ACHN (cell line): ENCODE results near the gene NARF.
A peak's percentile ranks its signal among the peaks of the same experiment; 100 is the strongest.
"Not testable (repeated sequence)": the region's sequence is repeated elsewhere in the genome, so short reads cannot be mapped to it uniquely, and the experiment has no call there.

Experiments
- DNase-seq: peaks from one replicate; pipeline ENCODE4 v3.0.0-alpha.2; 2015
- in situ Hi-C: cut with HindIII; loops from 2 replicates; pipeline ENCODE4 v1.10.0; 2017; ENCODE audit warnings: low sequenced_read_pairs, low pct_ligation_motif_present, low pct_unique_long_range_greater_than_20kb

The NARF gene

GRCh38 chr17:82513864-82514263 lies 55.3 kb downstream of the NARF start:
- in situ Hi-C loops, DNase-seq: not testable (repeated sequence)

GRCh38 chr17:82517230-82517865 lies 58.8 kb downstream of the NARF start:
- in situ Hi-C loops: no loop called here
- DNase-seq: no peak

DNA sequence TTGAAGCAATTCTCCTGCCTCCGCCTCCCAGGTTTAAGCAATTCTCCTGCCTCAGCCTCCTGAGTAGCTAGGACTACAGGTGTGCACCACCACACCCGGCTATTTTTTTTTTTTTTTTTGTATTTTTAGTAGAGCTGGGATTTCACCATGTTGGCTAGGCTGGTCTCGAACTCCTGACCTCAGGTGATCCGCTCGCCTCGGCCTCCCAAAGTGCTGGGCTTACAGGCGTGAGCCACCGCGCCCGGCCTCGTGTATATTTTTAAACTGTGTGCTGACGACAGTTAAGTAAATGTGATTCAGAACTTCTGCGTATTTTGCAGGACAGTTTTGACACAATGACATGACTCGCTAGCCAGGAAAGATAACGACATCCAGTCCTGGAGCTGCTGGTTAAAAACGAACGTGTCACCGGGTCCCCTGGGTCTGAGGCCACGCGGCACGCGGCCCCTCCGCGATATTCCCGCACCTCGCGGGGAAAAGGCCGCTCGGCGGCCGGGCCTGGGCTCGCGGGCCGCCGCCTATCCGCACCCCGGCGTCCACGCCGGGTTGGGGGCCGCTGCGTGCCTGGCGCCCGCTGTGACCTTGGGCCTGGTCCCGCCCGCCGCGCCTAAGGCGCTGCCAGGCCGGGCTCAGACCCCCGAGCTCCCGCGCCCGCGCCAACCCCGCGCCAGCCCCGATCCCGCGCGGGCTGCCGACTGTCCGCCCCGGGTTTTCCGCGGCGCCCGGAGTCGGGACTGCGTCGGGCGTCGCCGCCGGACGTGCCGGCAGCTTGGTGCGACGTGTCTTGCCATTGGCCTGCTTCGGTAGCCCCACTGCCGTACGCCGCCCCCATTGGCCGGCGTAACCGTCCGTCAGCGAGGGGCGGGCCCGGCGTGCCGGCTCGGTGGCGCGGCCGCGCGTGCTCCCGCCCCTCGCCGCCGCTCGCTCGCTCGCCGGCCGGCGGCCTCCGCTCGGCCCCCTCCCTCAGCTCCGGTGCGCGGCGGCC lies 60.6 kb downstream of the NARF start, which contains the start of gene FOXK2:
Gene FOXK2, plus strand, starts transcription at position 907 of the 985 bp plus-strand sequence. CDS start 157 bp downstream, outside the sequence.
- in situ Hi-C loops: no loop called here
- DNase-seq: peak; percentile 96

DNA sequence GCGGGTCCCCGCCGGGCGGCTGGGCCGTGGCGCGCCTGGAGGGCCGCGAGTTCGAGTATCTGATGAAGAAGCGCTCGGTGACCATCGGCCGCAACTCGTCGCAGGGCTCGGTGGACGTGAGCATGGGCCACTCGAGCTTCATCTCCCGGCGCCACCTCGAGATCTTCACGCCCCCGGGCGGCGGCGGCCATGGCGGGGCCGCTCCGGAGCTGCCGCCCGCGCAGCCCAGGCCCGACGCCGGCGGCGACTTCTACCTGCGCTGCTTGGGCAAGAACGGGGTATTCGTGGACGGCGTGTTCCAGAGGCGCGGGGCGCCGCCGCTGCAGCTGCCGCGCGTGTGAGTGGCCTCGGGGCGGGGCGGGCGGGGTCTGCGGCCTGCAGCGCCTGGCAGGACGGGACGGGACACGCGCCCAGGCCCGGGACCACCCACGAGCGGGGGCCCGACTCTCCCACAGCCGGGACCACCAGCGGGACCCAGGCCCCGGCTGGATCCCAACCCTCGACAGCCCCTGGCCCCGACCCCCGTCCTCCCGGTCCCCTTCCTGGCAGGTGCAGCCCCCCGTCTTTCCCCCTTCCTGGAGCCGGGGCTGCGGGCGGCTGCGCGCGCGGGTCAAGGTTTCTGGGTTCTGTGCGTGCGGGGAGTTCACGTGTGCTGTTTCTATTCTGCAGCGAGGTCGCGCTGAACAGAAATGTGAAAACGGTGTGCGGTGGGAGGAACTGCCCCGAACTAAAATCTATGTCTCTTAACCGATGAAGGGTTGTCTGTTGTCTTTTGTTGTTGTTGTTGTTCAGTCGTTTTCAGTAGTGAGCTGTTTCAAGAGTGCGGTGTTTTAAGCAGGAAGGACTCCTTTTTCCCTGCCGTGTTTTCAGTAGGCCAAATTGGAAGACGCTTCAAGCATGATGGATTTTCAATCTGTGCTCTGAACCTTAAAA lies 61.7 kb downstream of the NARF start:
- DNase-seq: peak; percentile 37
- in situ Hi-C loops: no loop called here

DNA sequence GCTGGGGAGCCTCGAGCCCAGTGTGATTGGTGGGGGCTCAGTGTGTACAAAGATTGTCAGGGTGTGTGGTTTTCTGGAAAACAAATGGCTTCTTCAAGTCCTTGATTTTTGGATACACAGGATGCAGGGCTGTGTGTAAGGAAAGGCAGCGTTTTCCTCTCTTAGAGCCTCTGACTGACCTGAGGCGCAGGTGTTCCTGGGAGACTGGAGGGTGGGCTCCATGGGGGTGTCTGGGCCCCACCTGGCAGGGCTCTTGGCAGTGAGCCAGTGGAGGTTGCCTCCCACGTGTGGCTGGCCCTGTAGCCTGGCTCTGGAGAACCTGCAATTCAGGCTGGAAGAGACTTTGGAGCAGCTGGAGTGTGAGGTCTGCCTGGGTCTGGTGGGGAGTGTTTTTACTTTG lies 66.0 kb downstream of the NARF start:
- in situ Hi-C loops: no loop called here
- no peak for DNase-seq

- DNase-seq: no peak
- in situ Hi-C loops: no loop called here
Measured at GRCh38 chr17:82525712-82526111, 67.2 kb downstream of the NARF start.

- no peak for DNase-seq
- in situ Hi-C loops: no loop called here
Measured at GRCh38 chr17:82527898-82528297, 69.4 kb downstream of the NARF start.

GRCh38 chr17:82528484-82529265 lies 70.1 kb downstream of the NARF start:
- peak; percentile 83 for DNase-seq
- in situ Hi-C loops: no loop called here

DNA sequence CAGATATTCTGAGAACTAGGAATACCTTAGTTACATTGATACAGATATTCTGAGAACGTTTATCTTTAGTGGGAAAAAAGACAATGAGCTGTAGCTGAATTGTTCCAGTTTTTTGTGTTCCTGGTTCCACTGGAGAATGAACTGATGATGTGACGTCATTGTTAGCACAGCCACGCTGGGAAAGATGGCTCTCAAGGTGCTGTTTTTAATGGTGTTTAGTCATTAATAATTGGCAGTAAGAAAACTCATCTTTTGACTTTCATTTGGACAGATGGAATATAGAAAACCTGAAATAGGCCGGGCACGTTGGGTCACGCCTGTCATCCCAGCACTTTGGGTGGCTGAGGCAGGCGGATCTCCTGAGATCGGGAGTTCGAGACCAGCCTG lies 71.4 kb downstream of the NARF start:
- no peak for DNase-seq
- in situ Hi-C loops: no loop called here

- DNase-seq: peak; percentile 75
- in situ Hi-C loops: no loop called here
Measured at GRCh38 chr17:82531431-82531881, 72.9 kb downstream of the NARF start.

DNA sequence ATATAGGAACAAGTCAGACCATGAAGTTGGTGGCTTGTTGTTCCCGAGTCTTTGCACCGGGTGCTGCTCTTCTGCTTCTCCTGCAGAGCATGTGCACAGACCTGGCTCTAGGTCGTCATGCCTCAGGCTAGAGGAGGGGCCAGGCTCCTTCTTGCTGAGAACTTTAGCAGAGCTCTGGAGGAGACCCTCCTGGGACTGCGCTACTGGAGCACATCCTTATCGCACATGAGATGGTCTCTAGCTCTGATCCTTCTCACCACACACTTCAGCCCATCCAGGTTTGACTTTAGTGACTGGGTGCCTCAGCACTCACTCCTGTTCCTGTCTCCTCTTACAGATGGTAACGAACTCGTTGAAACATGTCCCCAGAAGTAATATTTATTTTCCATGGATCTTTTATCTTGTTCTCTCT lies 75.9 kb downstream of the NARF start:
- in situ Hi-C loops: no loop called here
- no peak for DNase-seq

DNA sequence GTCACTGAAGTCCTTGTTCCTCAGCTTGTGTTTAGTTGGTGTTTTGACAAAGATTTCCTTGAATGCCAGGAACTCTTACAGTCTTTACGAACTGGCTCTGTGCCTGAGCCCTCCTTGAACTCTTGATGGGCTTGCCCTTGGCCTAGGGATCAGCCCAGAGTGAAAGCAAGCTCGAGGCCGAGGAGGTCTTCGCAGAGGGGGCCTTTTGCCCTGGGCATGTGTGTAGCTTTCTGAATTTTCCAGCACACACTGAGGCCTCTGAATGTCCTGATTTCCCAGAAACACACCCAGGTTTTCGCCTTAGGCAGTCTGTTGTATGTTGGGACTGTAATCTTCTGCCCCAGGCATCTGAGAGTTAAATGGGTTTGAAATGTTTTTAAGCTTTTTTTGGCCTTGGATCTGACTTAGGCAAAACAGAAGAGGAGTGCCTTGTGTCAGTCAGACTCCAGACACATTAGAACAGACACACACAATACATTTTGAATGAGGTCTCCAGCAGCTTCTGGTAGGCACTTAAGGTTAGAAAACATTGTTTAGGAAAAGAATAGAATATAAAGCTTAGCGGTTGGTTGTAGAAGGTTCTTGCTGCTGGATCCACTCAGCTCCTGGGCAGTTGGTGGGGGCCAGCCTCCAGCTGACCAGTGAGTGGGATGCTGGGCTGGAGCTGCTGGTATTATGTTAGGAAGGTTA lies 78.1 kb downstream of the NARF start:
- in situ Hi-C loops: no loop called here
- DNase-seq: no peak

- DNase-seq, in situ Hi-C loops: not testable (repeated sequence)
Measured at GRCh38 chr17:82537228-82537627, 78.7 kb downstream of the NARF start.

- in situ Hi-C loops, DNase-seq: not testable (repeated sequence)
Measured at GRCh38 chr17:82539076-82539475, 80.5 kb downstream of the NARF start.
